Measurements from ENCODE around the gene OR2T8.

- no peak for TF ChIP-seq POLR2A (IDR thresholded peaks at IDR 0.05)
- TF ChIP-seq CTCF (IDR thresholded peaks at IDR 0.05 in 8 of 11, conservative IDR thresholded peaks at IDR 0.05 in 3 of 11) = no peak
Observed at GRCh38 chr1:247895976-247896375, 24.1 kb upstream of the OR2T8 start.

Data from spleen (tissue), 7 donors.